ENCODE data around the gene OR2T6.
"Not testable (repeated sequence)": the region's sequence is repeated elsewhere in the genome, so short reads cannot be mapped to it uniquely, and the experiment has no call there.

The OR2T6 gene

GRCh38 chr1:248375446-248375845 lies at the start of gene OR2T6:
TSS of gene OR2T6 (plus strand) at chr1:248375746. CDS start at chr1:248387609, 11,863 bp downstream.
- no peak for DNase-seq

GRCh38 chr1:248343451-248343850 lies 32.1 kb upstream of the OR2T6 start:
- DNase-seq: no peak

DNA sequence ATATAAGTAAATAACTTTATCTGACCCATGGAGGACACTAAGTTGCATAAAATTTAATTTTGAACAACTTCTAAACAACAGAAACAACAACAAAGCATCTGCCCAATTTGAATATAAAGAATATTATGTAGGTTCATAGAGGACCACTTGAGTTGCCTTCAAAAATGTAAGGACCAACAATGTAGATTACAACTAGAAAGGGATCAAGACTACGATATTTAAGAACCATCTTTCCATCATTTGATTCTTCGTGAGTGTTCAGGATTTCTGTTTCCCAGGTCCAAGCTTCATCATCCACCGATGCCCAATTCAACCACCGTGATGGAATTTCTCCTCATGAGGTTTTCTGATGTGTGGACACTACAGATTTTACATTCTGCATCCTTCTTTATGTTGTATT lies 27.1 kb upstream of the OR2T6 start, which contains the start of gene OR14C36:
TSS of gene OR14C36 (plus strand) at position 301 of the 400 bp plus-strand sequence. CDS start at position 301, 0 bp downstream.
- no peak for DNase-seq

DNA sequence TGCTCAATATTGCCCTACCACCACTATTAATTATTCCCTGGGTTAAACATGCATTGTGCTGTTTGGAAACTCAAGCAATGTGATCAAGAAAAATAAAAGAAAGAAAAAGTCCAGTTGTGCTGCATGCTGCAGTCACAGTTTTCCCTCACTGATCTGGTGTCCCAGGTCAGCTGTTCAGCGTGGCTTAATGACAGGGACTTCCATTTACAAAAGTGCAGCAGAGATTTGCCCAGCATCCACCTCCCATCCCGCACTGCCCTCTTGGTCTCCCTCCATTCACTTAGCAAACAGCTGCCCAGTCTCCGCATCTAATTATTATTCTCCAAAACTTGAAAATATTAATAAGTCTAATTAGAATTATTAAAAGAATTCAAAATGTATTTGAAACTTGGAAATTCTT lies 16.1 kb upstream of the OR2T6 start:
- no peak for DNase-seq

- DNase-seq: no peak
These were observed 14.3 kb upstream of the OR2T6 start, which contains the start of gene OR2T4 for GRCh38 chr1:248361121-248361715. TSS of gene OR2T4 (plus strand) at chr1:248361665. CDS start at chr1:248361665, 0 bp downstream.

GRCh38 chr1:248366609-248367008 lies 8.9 kb upstream of the OR2T6 start:
- no peak for DNase-seq

DNA sequence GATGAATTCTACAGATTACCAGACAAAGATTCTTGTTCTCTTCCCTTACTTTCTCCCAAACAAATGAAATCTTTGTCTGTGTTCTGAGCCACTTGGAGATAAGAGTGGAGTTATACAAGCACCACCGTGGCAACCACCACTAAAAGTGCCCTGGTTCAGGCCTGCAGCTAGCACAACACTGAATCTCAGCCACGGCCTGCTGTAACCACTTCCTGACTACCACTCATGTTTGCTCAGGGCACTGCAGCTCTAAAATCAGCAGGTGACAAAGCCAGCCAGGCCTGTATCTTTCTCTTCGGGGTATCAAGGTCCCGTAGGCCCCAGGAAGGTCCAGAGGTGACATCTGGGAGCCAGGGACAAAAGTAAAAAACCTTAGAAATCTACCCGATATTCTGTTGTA lies 3.2 kb upstream of the OR2T6 start:
- no peak for DNase-seq

- DNase-seq: no peak
These were observed 1.8 kb upstream of the OR2T6 start for GRCh38 chr1:248373761-248374160.

DNA sequence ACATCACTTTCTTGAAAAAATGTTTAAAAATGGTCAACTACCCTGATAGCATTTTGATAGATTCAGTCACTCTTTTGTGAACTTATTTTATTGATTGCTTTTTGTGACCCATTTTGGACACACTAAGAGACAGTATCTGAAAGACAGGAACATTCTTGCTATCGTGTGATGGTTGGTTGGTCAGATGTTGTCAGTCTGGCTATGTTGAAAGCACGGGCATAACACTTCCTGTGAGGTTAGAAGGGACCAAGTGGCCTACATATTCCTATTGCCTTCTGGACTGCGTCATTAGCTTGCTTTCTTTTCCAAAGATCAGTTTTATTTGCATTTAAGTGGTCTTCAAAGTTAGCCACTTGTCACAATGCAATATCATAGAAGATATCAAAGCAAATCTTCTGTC lies 1.4 kb downstream of the OR2T6 start:
- no peak for DNase-seq

DNA sequence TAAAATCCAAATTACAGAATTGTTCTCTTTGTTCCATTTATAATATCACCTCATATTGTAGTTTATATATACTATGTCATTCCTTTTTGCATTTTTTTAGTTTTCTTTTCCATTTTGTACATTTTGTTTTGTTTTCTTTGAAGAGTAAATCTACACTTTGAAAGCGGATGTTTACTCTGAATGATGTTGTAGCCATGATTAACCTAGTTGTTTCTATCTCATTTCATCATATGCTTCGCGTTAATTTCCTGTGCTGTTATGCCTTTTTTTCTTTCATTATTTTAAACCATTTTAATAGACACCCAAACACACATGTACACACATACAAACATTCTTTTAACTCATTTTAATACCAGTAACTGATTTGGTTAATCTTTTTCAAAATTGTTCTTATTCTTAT lies 5.3 kb downstream of the OR2T6 start:
- DNase-seq: no peak

- no peak for DNase-seq
These were observed 12.9 kb downstream of the OR2T6 start for GRCh38 chr1:248388426-248388825.

DNA sequence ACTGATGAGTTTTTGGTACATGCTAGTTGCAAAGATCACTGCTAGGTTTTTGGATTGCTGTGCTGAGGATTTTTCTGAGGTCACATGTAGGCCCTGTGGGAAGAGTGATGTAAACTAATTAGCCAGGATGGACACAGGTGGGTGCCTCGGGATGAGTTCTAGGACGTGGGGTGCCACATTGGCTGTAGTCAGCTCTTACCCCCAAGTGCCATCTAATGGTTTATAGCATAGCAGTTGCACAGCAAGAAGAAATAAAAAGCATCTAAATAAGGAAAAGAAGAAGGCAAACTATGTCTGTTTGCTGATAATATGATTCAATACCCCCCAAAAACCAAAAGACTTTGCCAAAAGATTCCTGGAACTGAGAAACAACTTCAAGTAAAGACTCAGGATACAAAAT lies 17.5 kb downstream of the OR2T6 start:
- DNase-seq: no peak

GRCh38 chr1:248402748-248403147 lies 27.2 kb downstream of the OR2T6 start, which contains the start of gene OR2T1:
TSS of gene OR2T1 (plus strand) at chr1:248403048. CDS start at chr1:248406148, 3,100 bp downstream.
- DNase-seq: no peak

GRCh38 chr1:248404024-248404423 lies 28.5 kb downstream of the OR2T6 start:
- no peak for DNase-seq

DNA sequence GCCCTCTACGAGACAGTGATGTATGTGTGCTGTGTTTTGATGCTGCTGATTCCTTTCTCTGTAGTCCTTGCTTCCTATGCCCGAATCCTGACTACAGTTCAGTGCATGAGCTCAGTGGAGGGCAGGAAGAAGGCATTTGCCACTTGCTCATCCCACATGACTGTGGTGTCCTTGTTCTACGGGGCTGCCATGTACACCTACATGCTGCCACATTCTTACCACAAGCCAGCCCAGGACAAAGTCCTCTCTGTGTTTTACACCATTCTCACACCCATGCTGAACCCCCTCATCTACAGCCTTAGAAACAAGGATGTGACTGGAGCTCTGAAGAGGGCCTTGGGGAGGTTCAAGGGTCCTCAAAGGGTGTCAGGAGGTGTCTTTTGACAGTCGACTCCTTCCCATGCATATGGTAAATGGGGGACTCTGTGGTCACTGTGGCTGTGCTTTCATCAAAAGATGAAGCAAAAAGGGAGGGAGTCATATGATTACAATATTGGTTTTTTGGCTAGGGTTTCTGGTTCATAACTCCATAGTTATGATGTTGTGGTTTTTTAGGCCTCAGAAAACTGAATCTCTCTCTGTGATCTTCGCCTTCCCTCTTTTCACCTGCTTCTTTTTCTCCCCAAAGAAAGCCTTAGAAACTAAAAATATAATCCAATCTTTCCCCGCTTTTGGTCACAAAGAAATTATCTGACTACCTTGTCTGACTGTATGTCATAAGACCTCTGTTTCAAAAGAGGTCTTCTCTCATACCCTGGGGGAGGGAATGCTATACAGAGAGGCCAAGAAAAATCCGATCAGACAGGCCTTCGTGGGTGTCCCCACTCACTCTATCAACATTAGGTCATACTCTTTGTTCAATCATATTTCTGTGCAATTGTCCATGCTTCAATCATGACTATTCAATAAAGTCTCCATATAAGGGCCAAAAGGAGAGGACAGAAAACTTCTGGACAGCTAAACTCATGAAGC lies 31.5 kb downstream of the OR2T6 start:
- DNase-seq: no peak

- no peak for DNase-seq
These were observed 40.7 kb downstream of the OR2T6 start for GRCh38 chr1:248416226-248416625.

DNA sequence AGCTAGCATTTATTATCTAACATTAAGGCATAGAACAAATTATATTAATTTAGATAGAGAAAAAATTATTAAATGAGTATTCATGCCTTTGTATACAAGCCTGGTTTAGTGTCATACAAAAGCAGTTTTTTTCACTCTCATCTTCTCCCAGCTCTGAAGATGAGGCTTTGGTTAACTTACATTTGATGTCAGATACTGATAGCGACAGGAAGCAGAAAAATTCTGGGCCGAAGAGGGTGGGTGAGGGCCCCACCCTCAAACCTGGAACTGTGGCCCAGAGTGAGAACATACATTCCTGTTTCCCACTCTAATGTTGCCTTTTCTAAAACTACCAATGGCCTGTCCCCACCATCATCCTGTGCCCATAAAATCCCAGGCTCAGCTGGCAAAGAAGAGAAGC lies 42.3 kb downstream of the OR2T6 start:
- no peak for DNase-seq

- no peak for DNase-seq
These were observed 45.8 kb downstream of the OR2T6 start for GRCh38 chr1:248421384-248421783.

DNA sequence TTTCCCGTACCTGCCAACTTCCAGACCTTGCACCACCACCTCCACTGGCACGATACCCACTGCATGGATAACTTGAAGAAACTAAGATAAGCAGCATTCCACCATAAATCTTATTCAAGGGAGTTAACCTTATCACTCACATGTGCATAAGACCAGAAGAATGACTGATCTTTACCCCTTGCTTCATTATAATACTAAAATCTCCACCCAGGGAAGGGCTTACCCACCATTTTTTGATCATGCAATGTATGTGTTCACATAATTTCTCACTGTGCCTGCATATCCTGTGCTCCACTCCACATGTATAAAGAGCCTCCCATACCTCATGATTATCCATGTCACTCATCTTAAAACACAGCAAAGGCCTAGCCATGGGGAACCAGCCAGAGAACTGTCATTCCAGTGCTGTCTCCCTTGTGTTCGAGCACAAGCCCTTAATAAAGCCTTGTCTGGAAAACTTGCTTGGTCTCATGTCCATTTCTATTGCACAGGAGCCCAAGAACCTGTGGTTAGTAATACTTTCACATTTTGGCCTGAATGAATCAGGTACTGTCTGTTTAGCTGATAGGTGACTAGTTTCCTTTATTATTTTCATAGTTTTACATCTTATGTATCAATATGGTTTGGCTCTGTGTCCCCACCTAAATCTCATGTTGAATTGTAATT lies 52.1 kb downstream of the OR2T6 start:
- not testable (repeated sequence) for DNase-seq

DNA sequence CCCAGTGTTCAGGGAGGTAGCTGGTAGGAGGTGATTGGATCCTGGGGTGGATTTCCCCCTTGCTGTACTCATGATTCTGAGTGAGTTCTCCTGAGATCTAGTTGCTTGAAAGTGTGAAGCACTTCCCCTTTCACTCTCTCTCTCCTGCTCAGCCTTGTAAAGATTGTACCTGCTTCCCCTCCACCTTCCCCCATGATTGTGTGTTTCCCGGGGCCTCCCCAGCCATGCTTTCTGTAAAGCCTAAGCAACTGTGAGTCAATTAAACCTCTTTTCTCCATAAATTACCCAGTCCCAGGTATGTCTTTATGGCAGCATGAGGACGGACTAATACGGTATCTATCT lies 52.6 kb downstream of the OR2T6 start:
- DNase-seq: not testable (repeated sequence)

DNA sequence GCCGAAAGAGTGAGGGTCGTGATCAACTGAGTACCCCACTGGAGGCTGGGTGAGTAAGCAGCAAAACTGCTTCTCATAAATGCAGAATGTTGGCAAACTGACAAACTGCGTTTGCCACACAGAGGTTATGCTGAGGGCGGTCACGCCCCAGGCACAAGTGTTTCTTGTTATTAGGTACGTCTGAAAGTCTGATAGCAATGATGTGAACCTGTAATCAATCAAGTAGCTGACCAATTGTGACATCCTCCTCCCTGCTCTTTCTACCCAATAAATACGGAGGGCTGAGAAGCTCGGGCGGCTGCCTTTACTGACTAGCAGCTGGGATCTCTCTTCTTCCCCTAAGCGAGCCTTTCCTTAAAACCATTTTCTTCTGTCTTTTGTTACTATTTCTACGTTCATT lies 56.1 kb downstream of the OR2T6 start:
- DNase-seq: not testable (repeated sequence)

- not testable (repeated sequence) for DNase-seq
These were observed 56.7 kb downstream of the OR2T6 start for GRCh38 chr1:248432201-248432600.

GRCh38 chr1:248433811-248434415 lies 58.4 kb downstream of the OR2T6 start:
- DNase-seq: not testable (repeated sequence)

Measured in NCI-H446 (cell line).